ENCODE measurements around the gene PNPLA5. TPM values are rescaled to one million over a fixed set of nuclear protein-coding genes. Genes with fewer than 3 reads are reported as not detected.
"Not testable (repeated sequence)": the region's sequence is repeated elsewhere in the genome, so short reads cannot be mapped to it uniquely, and the experiment has no call there.

PNPLA5 gene
- total RNA-seq, 1 donor from 2014 or later = not detected

- not testable (repeated sequence) for DNase-seq (ENCODE audit: low read depth in 2 of 2)
These were observed 11.2 kb upstream of the PNPLA5 start for GRCh38 chr22:43903033-43903432.

- peak in 1 of 2 donors; percentile 33 for DNase-seq (ENCODE audit: low read depth in 2 of 2)
These were observed 10.3 kb upstream of the PNPLA5 start for GRCh38 chr22:43901976-43902643.

- DNase-seq (ENCODE audit: low read depth in 2 of 2) = no peak
These were observed 8.4 kb upstream of the PNPLA5 start for GRCh38 chr22:43900206-43900605.

GRCh38 chr22:43897751-43898261, 6.0 kb upstream of the PNPLA5 start:
- no peak for DNase-seq (ENCODE audit: low read depth in 2 of 2)

- DNase-seq (ENCODE audit: low read depth in 2 of 2) = no peak
These were observed 4.3 kb upstream of the PNPLA5 start for GRCh38 chr22:43895986-43896645.

GRCh38 chr22:43894122-43894521, 2.3 kb upstream of the PNPLA5 start:
- no peak for DNase-seq (ENCODE audit: low read depth in 2 of 2)

GRCh38 chr22:43893266-43893665, 1.5 kb upstream of the PNPLA5 start:
- no peak for DNase-seq (ENCODE audit: low read depth in 2 of 2)

GRCh38 chr22:43892183-43892894, 526 bp upstream of the PNPLA5 start:
- no peak for DNase-seq (ENCODE audit: low read depth in 2 of 2)

- no peak for DNase-seq (ENCODE audit: low read depth in 2 of 2)
These were observed 897 bp downstream of the PNPLA5 start for GRCh38 chr22:43890901-43891331.

- DNase-seq (ENCODE audit: low read depth in 2 of 2) = no peak
These were observed 2.0 kb downstream of the PNPLA5 start for GRCh38 chr22:43889860-43890253.

GRCh38 chr22:43889201-43889859, 2.5 kb downstream of the PNPLA5 start:
- DNase-seq (ENCODE audit: low read depth in 2 of 2) = no peak

- DNase-seq (ENCODE audit: low read depth in 2 of 2) = no peak
These were observed 3.1 kb downstream of the PNPLA5 start for GRCh38 chr22:43888740-43889139.

GRCh38 chr22:43887391-43887790, 4.4 kb downstream of the PNPLA5 start:
- no peak for DNase-seq (ENCODE audit: low read depth in 2 of 2)

GRCh38 chr22:43886231-43886630, 5.6 kb downstream of the PNPLA5 start:
- no peak for DNase-seq (ENCODE audit: low read depth in 2 of 2)

GRCh38 chr22:43885786-43886185, 6.0 kb downstream of the PNPLA5 start:
- DNase-seq (ENCODE audit: low read depth in 2 of 2) = no peak

GRCh38 chr22:43885319-43885671, 6.5 kb downstream of the PNPLA5 start:
- DNase-seq (ENCODE audit: low read depth in 2 of 2) = no peak

GRCh38 chr22:43884600-43885318, 7.1 kb downstream of the PNPLA5 start:
- DNase-seq (ENCODE audit: low read depth in 2 of 2) = peak; percentile 37 to 54

- DNase-seq (ENCODE audit: low read depth in 2 of 2) = no peak
These were observed 7.9 kb downstream of the PNPLA5 start for GRCh38 chr22:43883719-43884415.

GRCh38 chr22:43883012-43883661, 8.7 kb downstream of the PNPLA5 start:
- DNase-seq (ENCODE audit: low read depth in 2 of 2) = peak; percentile 70 to 78

GRCh38 chr22:43882122-43882767, 9.6 kb downstream of the PNPLA5 start:
- DNase-seq (ENCODE audit: low read depth in 2 of 2) = no peak
